SU-DHL-6 (cell line): ENCODE data around the gene PGBD5.
"Not testable (repeated sequence)": the region's sequence is repeated elsewhere in the genome, so short reads cannot be mapped to it uniquely, and the experiment has no call there.

Experiments
- H2AFZ ChIP-seq: fragments of 200-600 bp; sonication (generic); 2 replicates; pipeline ENCODE4 v1.6.1; 2014; ENCODE audit warnings: low read depth, mild to moderate bottlenecking, moderate library complexity, mixed read lengths, antibody characterized with exemption, low read length; ENCODE audit not compliant: severe bottlenecking
- H3F3A ChIP-seq: fragments of 200-600 bp; shearing (Covaris generic); 2 replicates; pipeline ENCODE4 v1.6.0; 2016; ENCODE audit warnings: antibody characterized with exemption, mild to moderate bottlenecking; ENCODE audit not compliant: insufficient read depth
- H3K27ac ChIP-seq: fragments of 200-600 bp; sonication (generic); 2 replicates; pipeline ENCODE4 v1.5.1; 2016; ENCODE audit warnings: low read depth, mild to moderate bottlenecking, low read length, moderate library complexity, mixed read lengths
- H3K27me3 ChIP-seq: fragments of 200-600 bp; sonication (generic), shearing (Covaris generic); 2 replicates; pipeline ENCODE4 v1.6.0; 2014; ENCODE audit warnings: mild to moderate bottlenecking, low read length
- H3K36me3 ChIP-seq: fragments of 200-600 bp; sonication (generic); 2 replicates; pipeline ENCODE4 v1.6.1; 2014; ENCODE audit warnings: mild to moderate bottlenecking, low read length, mixed read lengths
- H3K4me2 ChIP-seq: fragments of 300-600, 200-600 bp; shearing (Covaris generic), sonication (generic); 2 replicates; pipeline ENCODE4 v1.6.0; 2014; ENCODE audit warnings: low read length, low read depth, mild to moderate bottlenecking; ENCODE audit not compliant: poor library complexity, severe bottlenecking
- H3K4me3 ChIP-seq: fragments of 200-600 bp; sonication (generic); 2 replicates; pipeline ENCODE4 v1.5.1; 2014; ENCODE audit warnings: antibody characterized with exemption, low read length, mild to moderate bottlenecking, mixed read lengths; ENCODE audit not compliant: insufficient read depth, poor library complexity, severe bottlenecking
- H3K79me2 ChIP-seq: fragments of 200-600 bp; sonication (generic); 2 replicates; pipeline ENCODE4 v1.6.1; 2014; ENCODE audit warnings: mild to moderate bottlenecking, low read length, moderate library complexity; ENCODE audit not compliant: insufficient read depth
- H3K9ac ChIP-seq: fragments of 200-600 bp; sonication (generic); 2 replicates; pipeline ENCODE4 v1.7.0; 2014; ENCODE audit warnings: mild to moderate bottlenecking, low read length
- H3K9me2 ChIP-seq: fragments of 200-600 bp; sonication (generic); replicated peaks from 2 replicates; pipeline ENCODE4 v1.6.1; 2014; ENCODE audit warnings: low read length; ENCODE audit not compliant: insufficient read depth
- H3K9me3 ChIP-seq: fragments of 200-600 bp; sonication (generic); 2 replicates; pipeline ENCODE4 v1.6.1; 2014; ENCODE audit warnings: low read length, mixed read lengths; ENCODE audit not compliant: insufficient read depth
- H4K20me1 ChIP-seq: fragments of 200-600 bp; sonication (generic); 2 replicates; pipeline ENCODE4 v1.6.1; 2014; ENCODE audit warnings: low read depth, mild to moderate bottlenecking, antibody characterized with exemption, low read length, moderate library complexity, mixed read lengths
- CTCF ChIP-seq: fragments of 200-600 bp; sonication (generic); IDR thresholded peaks from one replicate; pipeline ENCODE4 v1.5.1; 2017; ENCODE audit warnings: antibody characterized with exemption, mild to moderate bottlenecking, low read length, moderate library complexity; ENCODE audit not compliant: insufficient read depth, poor library complexity, severe bottlenecking
- EZH2phosphoT487 ChIP-seq: fragments of 200-600 bp; sonication (generic), shearing (Covaris generic); conservative IDR thresholded peaks from 2 replicates; pipeline ENCODE4 v1.6.1; 2018; ENCODE audit warnings: mild to moderate bottlenecking, antibody characterized with exemption, low read length, moderate library complexity, mixed read lengths

Gene PGBD5

GRCh38 chr1:230426246-230427093, at the start of gene PGBD5:
PGBD5 (minus strand) TSS chr1:230426332; CDS start chr1:230425928, 404 bp downstream.
- no peaks in the 10 kb centered on the region for H3K9me3 ChIP-seq
- no peaks in the 10 kb centered on the region for H3K36me3 ChIP-seq
- H3K4me3 ChIP-seq = no peak within 1 kb of the TSS
- H3K27me3 ChIP-seq = no peaks in the 10 kb centered on the region
- no peak for TF ChIP-seq EZH2phosphoT487
- no peak for TF ChIP-seq CTCF
- H2AFZ ChIP-seq = no peak within 1 kb of the TSS
- no peak within 1 kb of the TSS for H3K4me2 ChIP-seq
- H3K27ac ChIP-seq = no peak within 1 kb of the TSS
- no peaks in the 10 kb centered on the region for H4K20me1 ChIP-seq
- no peaks in the 10 kb centered on the region for H3K79me2 ChIP-seq
- H3K9ac ChIP-seq = no peak within 1 kb of the TSS
- no peaks in the 10 kb centered on the region for H3F3A ChIP-seq
- no peaks in the 10 kb centered on the region for H3K9me2 ChIP-seq

- H3K27me3 ChIP-seq, H3K79me2 ChIP-seq, H3K36me3 ChIP-seq, H2AFZ ChIP-seq, H3K4me2 ChIP-seq, H3F3A ChIP-seq, H3K9ac ChIP-seq, H4K20me1 ChIP-seq, H3K27ac ChIP-seq, H3K9me3 ChIP-seq, H3K9me2 ChIP-seq, H3K4me3 ChIP-seq: not testable (repeated sequence)
Measured at GRCh38 chr1:230474924-230475323, 48.8 kb upstream of the PGBD5 start.

GRCh38 chr1:230470750-230471149, 44.6 kb upstream of the PGBD5 start:
- not testable (repeated sequence) for H3K9me3 ChIP-seq, H3K79me2 ChIP-seq, H3K27me3 ChIP-seq, H3K9ac ChIP-seq, H2AFZ ChIP-seq, H3K4me3 ChIP-seq, H4K20me1 ChIP-seq, H3F3A ChIP-seq, H3K36me3 ChIP-seq, H3K9me2 ChIP-seq, H3K4me2 ChIP-seq, H3K27ac ChIP-seq

GRCh38 chr1:230469271-230469670, 43.1 kb upstream of the PGBD5 start:
- Histone ChIP-seq H3K4me2 (no peak overlapping the region), H3K9ac (no peak overlapping the region), H3K27ac (no peak overlapping the region), H3K36me3 (no peaks in the 10 kb centered on the region), H3K4me3 (no peak overlapping the region), H3K9me2 (no peaks in the 10 kb centered on the region), H2AFZ (no peak overlapping the region), H3F3A (no peaks in the 10 kb centered on the region), H3K27me3 (no peaks in the 10 kb centered on the region), H3K79me2 (no peaks in the 10 kb centered on the region), H3K9me3 (no peaks in the 10 kb centered on the region), H4K20me1 (no peaks in the 10 kb centered on the region)
- TF ChIP-seq EZH2phosphoT487 = no peak
- no peak for TF ChIP-seq CTCF
